DND-41 (cell line): ENCODE data around the gene LAX1.

Experiments used
- ATAC-seq: fragments of 200-7000 bp; cut with Tn5 transposase; 3 replicates; pipeline ENCODE4 v1.9.1; 2021; ENCODE audit warnings: low read depth; ENCODE audit not compliant: insufficient read depth
- DNase-seq: peaks from one replicate; pipeline ENCODE4 v3.0.0-alpha.2; 2020
- H2AFZ ChIP-seq: 2 replicates; pipeline ENCODE4 v1.6.0; 2012; ENCODE audit warnings: low read depth, low read length
- H3K27ac ChIP-seq: 2 replicates; pipeline ENCODE4 v1.5.1; 2012; ENCODE audit warnings: low read length, inconsistent platforms
- H3K27me3 ChIP-seq: fragments of 200-600 bp; sonication (generic); 2 replicates; pipeline ENCODE4 v1.6.0; 2012; ENCODE audit warnings: low read length, mild to moderate bottlenecking, inconsistent platforms; ENCODE audit not compliant: insufficient read depth, poor library complexity
- H3K36me3 ChIP-seq: 2 replicates; pipeline ENCODE4 v1.5.1; 2012; ENCODE audit warnings: low read length, inconsistent platforms; ENCODE audit not compliant: insufficient read depth
- H3K4me1 ChIP-seq: 2 replicates; pipeline ENCODE4 v1.5.1; 2012; ENCODE audit warnings: mild to moderate bottlenecking, low read length; ENCODE audit not compliant: insufficient read depth
- H3K4me2 ChIP-seq: 2 replicates; pipeline ENCODE4 v1.6.0; 2012; ENCODE audit warnings: mild to moderate bottlenecking, moderate library complexity, low read length, inconsistent platforms; ENCODE audit not compliant: insufficient read depth
- H3K4me3 ChIP-seq, 2 experiments: fragments of 200-600 bp in 1 of 2; shearing (Covaris generic) in 1 of 2; 2 replicates each; pipeline ENCODE4 v1.5.1; 2012 to 2016; ENCODE audit warnings: inconsistent platforms in 2 of 2, low read length in 2 of 2, mild to moderate bottlenecking in 2 of 2, low read depth in 1 of 2, moderate library complexity in 1 of 2
- H3K79me2 ChIP-seq: 2 replicates; pipeline ENCODE4 v1.6.0; 2012; ENCODE audit warnings: low read length, inconsistent platforms; ENCODE audit not compliant: insufficient read depth
- H3K9ac ChIP-seq: 2 replicates; pipeline ENCODE4 v1.6.0; 2012; ENCODE audit warnings: low read depth, mild to moderate bottlenecking, inconsistent platforms, low read length, moderate library complexity
- H3K9me3 ChIP-seq: 2 replicates; pipeline ENCODE4 v1.5.1; 2012; ENCODE audit warnings: low read length, moderate library complexity, mild to moderate bottlenecking, inconsistent platforms; ENCODE audit not compliant: insufficient read depth, severe bottlenecking
- H4K20me1 ChIP-seq: 2 replicates; pipeline ENCODE4 v1.6.0; 2012; ENCODE audit warnings: low read length; ENCODE audit not compliant: insufficient read depth
- EZH2 ChIP-seq: IDR thresholded peaks from 3 replicates; pipeline ENCODE4 v1.6.1; 2012; ENCODE audit warnings: borderline replicate concordance, low read depth, mild to moderate bottlenecking, moderate library complexity, low read length, inconsistent platforms; ENCODE audit not compliant: severe bottlenecking
- TF ChIP-seq, protein P1 (sequence below): IDR thresholded peaks from 2 replicates; pipeline ENCODE4 v1.5.1; 2012; ENCODE audit warnings: borderline replicate concordance, low read length, moderate library complexity, mild to moderate bottlenecking; ENCODE audit not compliant: poor library complexity, severe bottlenecking; ENCODE audit errors: extremely low read depth

Gene LAX1

GRCh38 chr1:203778146-203778545, 13.2 kb downstream of the LAX1 start:
- H3K4me2 ChIP-seq, result no peak overlapping the region
- no peaks in the 10 kb centered on the region for H3K79me2 ChIP-seq
- TF ChIP-seq, protein P1, sequence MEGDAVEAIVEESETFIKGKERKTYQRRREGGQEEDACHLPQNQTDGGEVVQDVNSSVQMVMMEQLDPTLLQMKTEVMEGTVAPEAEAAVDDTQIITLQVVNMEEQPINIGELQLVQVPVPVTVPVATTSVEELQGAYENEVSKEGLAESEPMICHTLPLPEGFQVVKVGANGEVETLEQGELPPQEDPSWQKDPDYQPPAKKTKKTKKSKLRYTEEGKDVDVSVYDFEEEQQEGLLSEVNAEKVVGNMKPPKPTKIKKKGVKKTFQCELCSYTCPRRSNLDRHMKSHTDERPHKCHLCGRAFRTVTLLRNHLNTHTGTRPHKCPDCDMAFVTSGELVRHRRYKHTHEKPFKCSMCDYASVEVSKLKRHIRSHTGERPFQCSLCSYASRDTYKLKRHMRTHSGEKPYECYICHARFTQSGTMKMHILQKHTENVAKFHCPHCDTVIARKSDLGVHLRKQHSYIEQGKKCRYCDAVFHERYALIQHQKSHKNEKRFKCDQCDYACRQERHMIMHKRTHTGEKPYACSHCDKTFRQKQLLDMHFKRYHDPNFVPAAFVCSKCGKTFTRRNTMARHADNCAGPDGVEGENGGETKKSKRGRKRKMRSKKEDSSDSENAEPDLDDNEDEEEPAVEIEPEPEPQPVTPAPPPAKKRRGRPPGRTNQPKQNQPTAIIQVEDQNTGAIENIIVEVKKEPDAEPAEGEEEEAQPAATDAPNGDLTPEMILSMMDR, result no peak
- no peak for TF ChIP-seq EZH2
- ATAC-seq (no peak), DNase-seq (no peak)
- H3K36me3 ChIP-seq, result peaks cover 16% of the 10 kb centered on the region
- no peaks in the 10 kb centered on the region for H3K27me3 ChIP-seq
- H3K4me1 ChIP-seq, result no peaks in the 10 kb centered on the region
- no peak overlapping the region for H3K9ac ChIP-seq
- no peak overlapping the region for H3K4me3 ChIP-seq
- H3K27ac ChIP-seq, result no peak overlapping the region
- no peak overlapping the region for H2AFZ ChIP-seq
- no peaks in the 10 kb centered on the region for H4K20me1 ChIP-seq
- H3K9me3 ChIP-seq, result no peaks in the 10 kb centered on the region

DNA sequence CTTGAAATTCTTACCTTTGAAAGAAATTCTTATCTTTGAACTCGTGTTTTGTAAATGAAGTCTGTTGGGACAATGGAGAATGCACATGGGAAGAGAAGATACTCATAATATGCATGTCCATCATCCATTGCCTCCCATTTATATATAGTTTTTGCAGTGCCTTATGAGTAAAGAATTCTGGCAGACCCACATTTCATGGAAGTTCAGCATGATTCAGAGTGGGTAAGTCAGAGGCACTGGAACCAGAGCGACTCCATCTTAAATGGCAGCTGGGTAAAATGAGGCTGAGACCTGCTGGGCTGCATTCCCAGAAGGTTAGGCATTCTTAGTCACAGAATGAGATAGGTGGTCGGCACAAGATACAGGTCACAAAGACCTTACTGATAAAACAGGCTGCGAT, 13.8 kb downstream of the LAX1 start:
- no peak for TF ChIP-seq EZH2
- TF ChIP-seq, protein P1, result no peak
- no peak overlapping the region for H3K9ac ChIP-seq
- H3K4me1 ChIP-seq, result no peaks in the 10 kb centered on the region
- no peak overlapping the region for H3K4me3 ChIP-seq
- no peaks in the 10 kb centered on the region for H3K9me3 ChIP-seq
- H2AFZ ChIP-seq, result no peak overlapping the region
- no peaks in the 10 kb centered on the region for H4K20me1 ChIP-seq
- H3K27ac ChIP-seq, result no peak overlapping the region
- no peak overlapping the region for H3K4me2 ChIP-seq
- peaks cover 11% of the 10 kb centered on the region for H3K36me3 ChIP-seq
- H3K79me2 ChIP-seq, result no peaks in the 10 kb centered on the region
- no peak for ATAC-seq
- DNase-seq, result no peak
- no peaks in the 10 kb centered on the region for H3K27me3 ChIP-seq

- no peak overlapping the region for H3K4me3 ChIP-seq
- no peak overlapping the region for H2AFZ ChIP-seq
- ATAC-seq (no peak), DNase-seq (no peak)
- H3K4me2 ChIP-seq, result no peak overlapping the region
- H3K27me3 ChIP-seq, result no peaks in the 10 kb centered on the region
- no peak overlapping the region for H3K27ac ChIP-seq
- no peaks in the 10 kb centered on the region for H4K20me1 ChIP-seq
- no peaks in the 10 kb centered on the region for H3K9me3 ChIP-seq
- H3K4me1 ChIP-seq, result no peaks in the 10 kb centered on the region
- H3K79me2 ChIP-seq, result no peaks in the 10 kb centered on the region
- no peak overlapping the region for H3K9ac ChIP-seq
- TF ChIP-seq, protein P1, result no peak
- TF ChIP-seq EZH2, result no peak
- no peaks in the 10 kb centered on the region for H3K36me3 ChIP-seq
These were observed 17.0 kb downstream of the LAX1 start for GRCh38 chr1:203781962-203782361.

GRCh38 chr1:203789966-203790365, 25.0 kb downstream of the LAX1 start:
- Histone ChIP-seq H3K4me1 (peaks cover 10% of the 10 kb centered on the region), H3K27me3 (no peaks in the 10 kb centered on the region), H3K79me2 (no peaks in the 10 kb centered on the region), H4K20me1 (no peaks in the 10 kb centered on the region), H3K36me3 (no peaks in the 10 kb centered on the region), H3K4me3 (no peak overlapping the region), H2AFZ (no peak overlapping the region), H3K9me3 (no peaks in the 10 kb centered on the region), H3K4me2 (no peak overlapping the region), H3K9ac (no peak overlapping the region), H3K27ac (no peak overlapping the region)
- ATAC-seq, result no peak
- TF ChIP-seq, protein P1, result no peak
- no peak for TF ChIP-seq EZH2
- DNase-seq, result no peak
